Aorta (tissue), 5 donors: Measurements from ENCODE around the gene DNAJC22. TPM values are rescaled to one million over a fixed set of nuclear protein-coding genes. Genes with fewer than 3 reads are reported as not detected.
"Not testable (repeated sequence)": the region's sequence is repeated elsewhere in the genome, so short reads cannot be mapped to it uniquely, and the experiment has no call there.

Experiments
- ATAC-seq: fragments of 200-7000 bp; cut with Tn5 transposase; one replicate; pipeline ENCODE4 v1.9.1; 2022; ENCODE audit warnings: moderate library complexity; ENCODE audit not compliant: low FRiP score
- DNase-seq, 2 donors: peaks; one replicate each; pipeline ENCODE4 v3.0.0-alpha.2; 2020
- H3K27ac ChIP-seq, 2 donors: one replicate each; pipeline ENCODE4 v1.5.1; 2013; ENCODE audit warnings: low read length in 2 of 2, mild to moderate bottlenecking in 2 of 2, moderate library complexity in 2 of 2, control low read depth in 1 of 2, inconsistent platforms in 1 of 2, low read depth in 1 of 2
- H3K27me3 ChIP-seq, 2 donors: one replicate each; pipeline ENCODE4 v1.6.1; 2013; ENCODE audit warnings: control low read depth in 1 of 2, low read length in 1 of 2, mild to moderate bottlenecking in 1 of 2, moderate library complexity in 1 of 2; ENCODE audit not compliant: insufficient read depth in 2 of 2, control insufficient read depth in 1 of 2
- H3K36me3 ChIP-seq, 2 donors: one replicate each; pipeline ENCODE4 v1.6.1; 2013; ENCODE audit warnings: control low read depth in 1 of 2, low read length in 1 of 2, mild to moderate bottlenecking in 1 of 2; ENCODE audit not compliant: insufficient read depth in 2 of 2, control insufficient read depth in 1 of 2
- H3K4me1 ChIP-seq, 2 donors: one replicate each; pipeline ENCODE4 v1.6.1; 2013; ENCODE audit warnings: low read length in 2 of 2, control low read depth in 1 of 2, mild to moderate bottlenecking in 1 of 2, moderate library complexity in 1 of 2; ENCODE audit not compliant: insufficient read depth in 2 of 2, control insufficient read depth in 1 of 2
- H3K4me3 ChIP-seq, 2 donors: one replicate each; pipeline ENCODE4 v1.5.1; 2013; ENCODE audit warnings: low read length in 2 of 2, control low read depth in 1 of 2, mild to moderate bottlenecking in 1 of 2
- H3K9me3 ChIP-seq: one replicate; pipeline ENCODE4 v1.6.1; 2013; ENCODE audit warnings: mild to moderate bottlenecking, low read length; ENCODE audit not compliant: control insufficient read depth
- WGBS, 2 donors: extraction: QIAGEN DNeasy Blood & Tissue Kit; methylation state at CpG; one replicate each; pipeline ENCODE4 v1.1.7; 2013; 5-methylcytosine and 5-hydroxymethylcytosine counted together
- intact Hi-C, 2 donors: fragments of 100-400 bp; cut with DNase I; formaldehyde crosslinking; loops; one replicate each; pipeline versions ENCODE4 v1.14.2 to v1.15.0; 2022
- polyA plus RNA-seq, 2 donors: library from polyadenylated mRNA; stranded (reverse); fragments of 200-250 nt; gene quantifications; one replicate each; pipeline ENCODE4 v1.2.3, GENCODE V29; 2013
- total RNA-seq, 2 donors: library from RNA; stranded (reverse); fragmentation: NEBNext Ultra II Directional; extraction: Animal tissue kit (Norgen Biotek cat#: 25700); gene quantifications; one replicate each; pipeline ENCODE4 v1.2.1, GENCODE V29; 2021
- donor health status: healthy with polysubstance abuse.
- donor health status: Bipolar disorder and iron deficiency.
- donor health status: DM: no; HTN: no; CAD: no.
- donor health status: DM: no; HTN: no; CAD: no.
- donor health status: DM: yes; HTN: yes; CAD: no.

DNAJC22 gene
- total and polyA plus RNA-seq, 4 donors = 0.24 to 1.2 (median 0.50) TPM; not detected in 1

GRCh38 chr12:49369411-49370145, 22.9 kb downstream of the DNAJC22 start:
- H3K27me3 ChIP-seq = no peaks in the 10 kb centered on the region
- H3K4me3 ChIP-seq = no peak overlapping the region
- no peaks in the 10 kb centered on the region for H3K9me3 ChIP-seq
- DNase-seq (no peak), ATAC-seq (no peak)
- no peaks in the 10 kb centered on the region for H3K36me3 ChIP-seq
- WGBS, 2 donors = 27% methylated on average over 6 of the region's 6 CpGs
- H3K27ac ChIP-seq = no peak overlapping the region
- H3K4me1 ChIP-seq = peaks cover 0 to 4% of the 10 kb centered on the region in 2 donors
- intact Hi-C loops = no loop called here

GRCh38 chr12:49370539-49370938, 23.9 kb downstream of the DNAJC22 start:
- no peaks in the 10 kb centered on the region for H3K36me3 ChIP-seq
- no peaks in the 10 kb centered on the region for H3K27me3 ChIP-seq
- no peak overlapping the region for H3K4me3 ChIP-seq
- intact Hi-C loops = no loop called here
- no peaks in the 10 kb centered on the region for H3K9me3 ChIP-seq
- H3K27ac ChIP-seq = no peak overlapping the region
- H3K4me1 ChIP-seq = peaks cover 0 to 4% of the 10 kb centered on the region in 2 donors
- ATAC-seq (no peak), DNase-seq (no peak)
- WGBS, 2 donors = 88 to 94% methylated on average over 6 of the region's 6 CpGs

- intact Hi-C loops = no loop called here
- DNase-seq = no peak
Observed at GRCh38 chr12:49375406-49375805, 28.7 kb downstream of the DNAJC22 start.

GRCh38 chr12:49377386-49377785, 30.7 kb downstream of the DNAJC22 start:
- intact Hi-C loops = no loop called here
- H3K27me3 ChIP-seq = no peaks in the 10 kb centered on the region
- H3K9me3 ChIP-seq = no peaks in the 10 kb centered on the region
- H3K4me1 ChIP-seq = no peaks in the 10 kb centered on the region
- no peak overlapping the region for H3K27ac ChIP-seq
- ATAC-seq (no peak), DNase-seq (no peak)
- no peak overlapping the region for H3K4me3 ChIP-seq
- no peaks in the 10 kb centered on the region for H3K36me3 ChIP-seq
- WGBS, 2 donors = 83 to 85% methylated on average over 2 of the region's 2 CpGs

More at GRCh38 chr12:49375406-49375805, 28.7 kb downstream of the DNAJC22 start:
- no peak for ATAC-seq
- Histone ChIP-seq H3K27me3 (no peaks in the 10 kb centered on the region), H3K9me3 (no peaks in the 10 kb centered on the region), H3K4me1 (peaks cover 0 to 1% of the 10 kb centered on the region in 2 donors), H3K27ac (no peak overlapping the region), H3K4me3 (no peak overlapping the region), H3K36me3 (no peaks in the 10 kb centered on the region)
- WGBS, 2 donors = 99 to 100% methylated on average over 1 of the region's 1 CpG

GRCh38 chr12:49380184-49380583, 33.5 kb downstream of the DNAJC22 start:
- H3K36me3 ChIP-seq, ATAC-seq, H3K4me3 ChIP-seq, H3K27me3 ChIP-seq, DNase-seq, H3K27ac ChIP-seq, H3K4me1 ChIP-seq, intact Hi-C loops, H3K9me3 ChIP-seq: not testable (repeated sequence)
- 95 to 98% methylated on average over 8 to 9 of the region's 9 CpGs for WGBS, 2 donors

GRCh38 chr12:49388682-49389386, 42.1 kb downstream of the DNAJC22 start:
- intact Hi-C loops = no loop called here
- Histone ChIP-seq H3K27me3 (no peaks in the 10 kb centered on the region), H3K9me3 (no peaks in the 10 kb centered on the region), H3K27ac (no peak overlapping the region), H3K36me3 (peaks cover 0 to 2% of the 10 kb centered on the region in 2 donors), H3K4me1 (no peaks in the 10 kb centered on the region), H3K4me3 (no peak overlapping the region)
- DNase-seq (peak in 1 of 2 donors; percentile 70), ATAC-seq (no peak)
- WGBS, 2 donors = 76 to 79% methylated on average over 18 of the region's 18 CpGs

- Histone ChIP-seq H3K4me1 (no peaks in the 10 kb centered on the region), H3K4me3 (no peak overlapping the region), H3K27ac (no peak overlapping the region), H3K27me3 (no peaks in the 10 kb centered on the region), H3K9me3 (no peaks in the 10 kb centered on the region), H3K36me3 (peaks cover 0 to 2% of the 10 kb centered on the region in 2 donors)
- intact Hi-C loops = no loop called here
- DNase-seq = no peak
- WGBS, 2 donors = 85 to 90% methylated on average over 13 of the region's 13 CpGs
- no peak for ATAC-seq
Observed at GRCh38 chr12:49389387-49389703, 42.7 kb downstream of the DNAJC22 start.

- Histone ChIP-seq H3K36me3 (no peaks in the 10 kb centered on the region), H3K4me1 (no peaks in the 10 kb centered on the region), H3K27me3 (no peaks in the 10 kb centered on the region), H3K9me3 (no peaks in the 10 kb centered on the region), H3K27ac (no peak overlapping the region), H3K4me3 (no peak overlapping the region)
- intact Hi-C loops = no loop called here
- DNase-seq (no peak), ATAC-seq (no peak)
- 93 to 100% methylated on average over 1 of the region's 1 CpG for WGBS, 2 donors
Observed at GRCh38 chr12:49397000-49397399, 50.3 kb downstream of the DNAJC22 start.

GRCh38 chr12:49400304-49400703, 53.6 kb downstream of the DNAJC22 start:
- intact Hi-C loops = no loop called here
- ATAC-seq = no peak
- 88 to 92% methylated on average over 1 of the region's 1 CpG for WGBS, 2 donors

More at GRCh38 chr12:49400304-49400703, 53.6 kb downstream of the DNAJC22 start:
- Histone ChIP-seq H3K9me3 (no peaks in the 10 kb centered on the region), H3K4me1 (no peaks in the 10 kb centered on the region), H3K27ac (no peak overlapping the region), H3K27me3 (no peaks in the 10 kb centered on the region), H3K36me3 (no peaks in the 10 kb centered on the region), H3K4me3 (no peak overlapping the region)
- no peak for DNase-seq
